Neutrophil (primary cell): Measurements from ENCODE around the gene ARFRP1.

ENCODE experiments used
- H3K27ac ChIP-seq: fragments of 200-600 bp; sonication (generic); 2 replicates; pipeline ENCODE4 v1.5.1; 2016; ENCODE audit warnings: mild to moderate bottlenecking, moderate library complexity
- H3K27me3 ChIP-seq: fragments of 200-600 bp; sonication (generic); 2 replicates; pipeline ENCODE4 v1.6.0; 2016; ENCODE audit warnings: mild to moderate bottlenecking
- H3K36me3 ChIP-seq: fragments of 200-600 bp; sonication (generic); 2 replicates; pipeline ENCODE4 v1.5.1; 2017
- H3K4me1 ChIP-seq, 2 experiments: fragments of 200-600 bp in 1 of 2; sonication (generic) in 1 of 2; 1 replicate in 1 of 2; 2 replicates in 1 of 2; pipeline versions ENCODE4 v1.5.1 to v1.6.1; 2013 to 2016; ENCODE audit warnings: low read depth in 1 of 2, low read length in 1 of 2, mild to moderate bottlenecking in 1 of 2, moderate library complexity in 1 of 2; ENCODE audit not compliant: control insufficient read depth in 1 of 2, insufficient read depth in 1 of 2
- H3K4me3 ChIP-seq, 2 experiments: fragments of 200-600 bp in 1 of 2; sonication (generic) in 1 of 2; 1 replicate in 1 of 2; 2 replicates in 1 of 2; pipeline ENCODE4 v1.5.1; 2013 to 2016; ENCODE audit warnings: low read depth in 1 of 2, low read length in 1 of 2, mild to moderate bottlenecking in 1 of 2, moderate library complexity in 1 of 2
- H3K9me3 ChIP-seq: fragments of 200-600 bp; sonication (generic); 2 replicates; pipeline ENCODE4 v1.5.1; 2016
- CTCF ChIP-seq: fragments of 200-600 bp; sonication (generic); IDR thresholded peaks from 2 replicates; pipeline ENCODE4 v1.5.1; 2016; ENCODE audit warnings: antibody characterized with exemption

The ARFRP1 gene

DNA sequence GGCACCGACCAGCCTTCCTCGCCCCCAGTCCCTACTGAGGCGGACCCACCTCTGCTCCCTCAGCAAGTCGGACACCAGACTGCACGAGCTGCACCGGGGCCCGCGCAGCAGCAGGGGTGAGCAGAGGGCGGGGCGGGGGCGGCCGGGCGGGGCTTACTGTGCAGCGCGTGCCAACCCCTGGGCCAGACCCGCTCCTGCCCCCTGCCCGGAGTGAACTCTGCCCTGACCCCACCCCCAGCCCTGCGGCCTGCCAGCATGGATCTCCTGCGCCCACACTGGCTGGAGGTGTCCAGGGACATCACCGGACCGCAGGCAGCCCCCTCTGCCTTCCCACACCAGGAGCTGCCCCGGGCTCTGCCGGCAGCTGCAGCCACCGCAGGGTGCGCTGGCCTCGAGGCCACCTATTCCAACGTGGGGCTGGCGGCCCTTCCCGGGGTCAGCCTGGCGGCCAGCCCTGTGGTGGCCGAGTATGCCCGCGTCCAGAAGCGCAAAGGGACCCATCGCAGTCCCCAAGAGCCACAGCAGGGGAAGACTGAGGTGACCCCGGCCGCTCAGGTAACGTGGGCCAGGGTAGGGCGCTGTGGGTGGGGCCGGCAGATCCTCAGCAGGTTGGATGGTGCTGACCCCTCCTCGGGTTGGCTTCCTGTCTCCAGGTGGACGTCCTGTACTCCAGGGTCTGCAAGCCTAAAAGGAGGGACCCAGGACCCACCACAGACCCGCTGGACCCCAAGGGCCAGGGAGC lies 30.3 kb upstream of the ARFRP1 start:
- TF ChIP-seq CTCF: no peak
- peaks cover 26 to 37% of the 10 kb centered on the region in 2 experiments for H3K4me1 ChIP-seq
- peaks cover 40% of the 10 kb centered on the region for H3K27me3 ChIP-seq
- peaks cover 53% of the 10 kb centered on the region for H3K36me3 ChIP-seq
- H3K9me3 ChIP-seq: no peaks in the 10 kb centered on the region
- H3K4me3 ChIP-seq: peak overlapping the region in 1 of 2 experiments; percentile 38
- no peak overlapping the region for H3K27ac ChIP-seq

DNA sequence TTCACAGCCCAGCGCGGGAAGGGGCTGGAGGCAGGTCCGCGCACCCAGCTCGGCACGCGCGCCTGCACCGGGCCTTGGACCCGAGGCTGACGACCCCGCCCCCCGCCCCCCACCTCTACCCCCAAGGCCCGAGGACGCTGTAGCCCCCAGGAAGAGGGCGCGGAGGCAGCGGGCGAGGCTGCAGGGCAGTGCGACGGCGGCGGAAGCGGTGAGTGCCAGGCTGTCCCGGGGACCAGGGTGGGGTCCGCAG lies 29.8 kb upstream of the ARFRP1 start:
- peaks cover 50% of the 10 kb centered on the region for H3K36me3 ChIP-seq

DNA sequence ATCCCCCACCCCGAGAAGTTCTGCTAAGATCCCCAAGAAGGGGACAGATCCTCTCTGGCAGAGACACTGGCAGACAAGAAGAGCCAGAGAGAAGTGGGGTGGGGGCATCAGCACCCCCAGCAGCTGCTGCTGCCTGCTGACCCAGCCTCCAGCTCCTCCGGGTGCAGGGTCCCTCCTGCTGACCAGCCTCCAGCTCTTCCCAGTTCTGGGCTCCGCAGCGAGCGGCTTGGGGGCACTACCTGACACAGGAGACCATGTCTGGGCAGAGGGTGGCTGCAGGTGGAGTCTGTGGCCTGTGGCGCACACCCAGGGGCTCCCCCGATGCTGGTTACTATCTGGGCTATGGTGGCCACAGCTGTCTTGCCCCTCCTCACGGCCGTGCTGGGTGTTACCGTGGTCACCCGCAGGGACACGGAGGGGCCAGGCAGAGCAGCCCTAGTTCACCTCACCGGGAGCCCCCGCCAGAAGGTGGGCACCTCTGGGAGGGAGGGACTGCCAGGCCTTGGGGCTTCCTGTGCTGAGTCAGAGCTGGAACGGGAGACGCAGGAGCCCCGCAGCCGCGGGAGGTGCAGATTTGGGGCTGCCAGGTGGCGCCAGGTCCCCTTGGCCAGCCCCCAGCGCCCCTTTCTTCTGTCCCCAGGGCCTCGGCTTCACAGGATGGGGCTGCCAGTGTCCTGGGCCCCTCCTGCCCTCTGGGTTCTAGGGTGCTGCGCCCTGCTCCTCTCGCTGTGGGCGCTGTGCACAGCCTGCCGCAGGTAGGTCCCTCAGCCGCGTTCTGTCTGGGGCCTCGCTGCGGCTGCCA lies 29.3 kb upstream of the ARFRP1 start:
- H3K4me3 ChIP-seq: peak overlapping the region in 1 of 2 experiments; percentile 38
- no peaks in the 10 kb centered on the region for H3K9me3 ChIP-seq
- H3K36me3 ChIP-seq: peaks cover 45% of the 10 kb centered on the region
- H3K27me3 ChIP-seq: peaks cover 40% of the 10 kb centered on the region
- no peak for TF ChIP-seq CTCF
- no peak overlapping the region for H3K27ac ChIP-seq
- peaks cover 26 to 37% of the 10 kb centered on the region in 2 experiments for H3K4me1 ChIP-seq

More for the DNA sequence above, 29.8 kb upstream of the ARFRP1 start:
- H3K9me3 ChIP-seq: no peaks in the 10 kb centered on the region
- peaks cover 40% of the 10 kb centered on the region for H3K27me3 ChIP-seq
- no peak overlapping the region for H3K27ac ChIP-seq
- H3K4me3 ChIP-seq: peak overlapping the region in 1 of 2 experiments; percentile 38
- H3K4me1 ChIP-seq: peaks cover 26 to 37% of the 10 kb centered on the region in 2 experiments
- TF ChIP-seq CTCF: no peak

GRCh38 chr20:63735859-63736718 lies 28.3 kb upstream of the ARFRP1 start, which contains the start of gene LIME1:
Gene LIME1, plus strand, starts transcription at chr20:63736664. Its CDS starts 886 bp downstream, at chr20:63737550.
- peak within 1 kb of the TSS in 1 of 2 experiments; percentile 38 for H3K4me3 ChIP-seq
- peaks cover 42% of the 10 kb centered on the region for H3K36me3 ChIP-seq
- TF ChIP-seq CTCF: no peak
- peaks cover 27 to 35% of the 10 kb centered on the region in 2 experiments for H3K4me1 ChIP-seq
- H3K9me3 ChIP-seq: no peaks in the 10 kb centered on the region
- H3K27ac ChIP-seq: no peak within 1 kb of the TSS
- H3K27me3 ChIP-seq: peaks cover 40% of the 10 kb centered on the region
